Neural cell (in vitro differentiated cells): ENCODE results near the gene ELMO1. TPM values are rescaled to one million over a fixed set of nuclear protein-coding genes. Genes with fewer than 3 reads are reported as not detected.

Source experiments
- H2AFZ ChIP-seq: fragments of 200-600, 300-800 bp; sonication (generic), shearing (Covaris generic); 2 replicates; pipeline ENCODE4 v1.6.0; 2014; ENCODE audit warnings: low read depth, mild to moderate bottlenecking, antibody characterized with exemption, low read length, moderate library complexity
- H3F3A ChIP-seq: fragments of 200-600 bp; shearing (Covaris generic); 2 replicates; pipeline ENCODE4 v1.6.1; 2016; ENCODE audit warnings: mild to moderate bottlenecking, moderate library complexity, mixed read lengths, antibody characterized with exemption, low read length; ENCODE audit not compliant: insufficient read depth, poor library complexity, severe bottlenecking
- H3K27ac ChIP-seq: fragments of 200-600, 300-800 bp; sonication (generic), shearing (Covaris generic); 2 replicates; pipeline ENCODE4 v1.5.1; 2014; ENCODE audit warnings: mild to moderate bottlenecking, low read length, moderate library complexity
- H3K27me3 ChIP-seq: fragments of 300-800, 200-600 bp; sonication (generic), shearing (Covaris generic); 2 replicates; pipeline ENCODE4 v1.6.0; 2014; ENCODE audit warnings: mild to moderate bottlenecking, low read depth, low read length, moderate library complexity; ENCODE audit not compliant: insufficient read depth
- H3K36me3 ChIP-seq: fragments of 300-800, 200-600 bp; sonication (generic), shearing (Covaris generic); 2 replicates; pipeline ENCODE4 v1.5.1; 2014; ENCODE audit warnings: mild to moderate bottlenecking, antibody characterized with exemption, low read length, moderate library complexity; ENCODE audit not compliant: insufficient read depth
- H3K4me2 ChIP-seq: fragments of 300-800, 200-600 bp; sonication (generic), shearing (Covaris generic); 2 replicates; pipeline ENCODE4 v1.6.0; 2014; ENCODE audit warnings: mild to moderate bottlenecking, low read length
- H3K4me3 ChIP-seq: fragments of 300-800, 200-600 bp; sonication (generic), shearing (Covaris generic); 2 replicates; pipeline ENCODE4 v1.5.1; 2014; ENCODE audit warnings: mild to moderate bottlenecking, low read length, moderate library complexity
- H3K79me2 ChIP-seq: fragments of 200-600 bp; shearing (Covaris generic); replicated peaks from 2 replicates; pipeline ENCODE4 v1.6.0; 2014; ENCODE audit warnings: mild to moderate bottlenecking, low read length, moderate library complexity; ENCODE audit not compliant: insufficient read depth
- H3K9ac ChIP-seq: fragments of 300-800, 200-600 bp; sonication (generic), shearing (Covaris generic); 2 replicates; pipeline ENCODE4 v1.6.1; 2016; ENCODE audit warnings: mild to moderate bottlenecking, low read length, mixed read lengths
- H3K9me2 ChIP-seq: fragments of 200-600 bp; shearing (Covaris generic); 2 replicates; pipeline ENCODE4 v1.6.1; 2016; ENCODE audit warnings: mild to moderate bottlenecking, low read length, mixed read lengths; ENCODE audit not compliant: insufficient read depth
- H3K9me3 ChIP-seq: fragments of 200-600, 300-800 bp; sonication (generic), shearing (Covaris generic); 2 replicates; pipeline ENCODE4 v1.6.1; 2016; ENCODE audit warnings: mild to moderate bottlenecking, mixed run types, low read length, moderate library complexity, mixed read lengths
- H4K20me1 ChIP-seq: fragments of 200-600 bp; shearing (Covaris generic); 2 replicates; pipeline ENCODE4 v1.6.1; 2016; ENCODE audit warnings: mild to moderate bottlenecking, mixed run types; ENCODE audit not compliant: insufficient read depth
- CTCF ChIP-seq: fragments of 450-650 bp; IDR thresholded peaks from 2 replicates; pipeline ENCODE4 v1.5.1; 2014; ENCODE audit warnings: antibody characterized with exemption, mild to moderate bottlenecking, moderate library complexity; ENCODE audit not compliant: poor library complexity, severe bottlenecking
- EP300 ChIP-seq: fragments of 450-650 bp; conservative IDR thresholded peaks from 2 replicates; pipeline ENCODE4 v1.6.1; 2014; ENCODE audit warnings: antibody characterized with exemption, mild to moderate bottlenecking, moderate library complexity; ENCODE audit not compliant: poor library complexity, severe bottlenecking
- EZH2 ChIP-seq: fragments of 200-600, 300-800 bp; shearing (Covaris generic), sonication (generic); IDR thresholded peaks from 2 replicates; pipeline ENCODE4 v1.6.1; 2014; ENCODE audit warnings: antibody characterized with exemption, low read length, borderline replicate concordance, mild to moderate bottlenecking; ENCODE audit not compliant: insufficient read depth, poor library complexity, severe bottlenecking
- MXI1 ChIP-seq: fragments of 450-650 bp; conservative IDR thresholded peaks from 2 replicates; pipeline ENCODE4 v1.6.1; 2014; ENCODE audit warnings: antibody characterized with exemption, mild to moderate bottlenecking; ENCODE audit not compliant: poor library complexity, severe bottlenecking
- POLR2AphosphoS5 ChIP-seq: IDR thresholded peaks from 2 replicates; pipeline ENCODE4 v1.6.1; 2012
- RAD21 ChIP-seq: fragments of 450-650 bp; conservative IDR thresholded peaks from 2 replicates; pipeline ENCODE4 v1.6.1; 2014; ENCODE audit warnings: antibody characterized with exemption, mild to moderate bottlenecking, moderate library complexity
- REST ChIP-seq: IDR thresholded peaks from 2 replicates; pipeline ENCODE4 v1.6.1; 2012; ENCODE audit warnings: borderline replicate concordance
- SMC3 ChIP-seq: fragments of 450-650 bp; conservative IDR thresholded peaks from 2 replicates; pipeline ENCODE4 v1.6.1; 2014; ENCODE audit warnings: antibody characterized with exemption, mild to moderate bottlenecking, moderate library complexity; ENCODE audit not compliant: poor library complexity
- TAF1 ChIP-seq: IDR thresholded peaks from 2 replicates; pipeline ENCODE4 v1.6.1; 2012; ENCODE audit warnings: low read depth
- polyA plus RNA-seq: library from polyadenylated mRNA; depleted of rRNA; stranded (reverse); fragments of >200 nt; gene quantifications from 2 replicates; pipeline ENCODE4 v1.2.3, GENCODE V29; 2014

ELMO1 gene
- polyA plus RNA-seq, 1 donor from 2014 or later, result 12.2 TPM

- Histone ChIP-seq H3K4me3 (no peak overlapping the region), H4K20me1 (no peaks in the 10 kb centered on the region), H3K36me3 (no peaks in the 10 kb centered on the region), H3K9me2 (no peaks in the 10 kb centered on the region), H3K27me3 (no peaks in the 10 kb centered on the region), H2AFZ (no peak overlapping the region), H3K9me3 (no peaks in the 10 kb centered on the region), H3K79me2 (no peaks in the 10 kb centered on the region), H3K4me2 (no peak overlapping the region), H3K9ac (no peak overlapping the region), H3F3A (no peaks in the 10 kb centered on the region), H3K27ac (no peak overlapping the region)
- TF ChIP-seq MXI1, result no peak
- no peak for TF ChIP-seq TAF1
- TF ChIP-seq SMC3, result no peak
- TF ChIP-seq EP300, result no peak
- no peak for TF ChIP-seq CTCF
- TF ChIP-seq RAD21, result no peak
- TF ChIP-seq POLR2AphosphoS5, result no peak
Observed at GRCh38 chr7:37251222-37251621, 197.4 kb downstream of the ELMO1 start.

GRCh38 chr7:37249240-37249639, 199.4 kb downstream of the ELMO1 start:
- Histone ChIP-seq H3K27ac (no peak overlapping the region), H4K20me1 (no peaks in the 10 kb centered on the region)

More at GRCh38 chr7:37249240-37249639, 199.4 kb downstream of the ELMO1 start:
- H3K9ac ChIP-seq, result no peak overlapping the region
- H3K4me3 ChIP-seq, result no peak overlapping the region
- no peaks in the 10 kb centered on the region for H3K79me2 ChIP-seq
- TF ChIP-seq SMC3 (no peak), EZH2 (no peak), REST (no peak), CTCF (no peak), POLR2AphosphoS5 (no peak), MXI1 (no peak), TAF1 (no peak), EP300 (no peak)
- no peak overlapping the region for H2AFZ ChIP-seq
- H3K36me3 ChIP-seq, result no peaks in the 10 kb centered on the region
- H3F3A ChIP-seq, result no peaks in the 10 kb centered on the region
- no peaks in the 10 kb centered on the region for H3K27me3 ChIP-seq
- no peaks in the 10 kb centered on the region for H3K9me3 ChIP-seq
- H3K4me2 ChIP-seq, result no peak overlapping the region
- no peaks in the 10 kb centered on the region for H3K9me2 ChIP-seq
